ENCODE results near the gene ORAI1. TPM values are rescaled to one million over a fixed set of nuclear protein-coding genes. Genes with fewer than 3 reads are reported as not detected.

ORAI1 gene
- total and polyA plus RNA-seq, 4 donors, result 15.2 to 33.7 (median 24.8) TPM

DNA sequence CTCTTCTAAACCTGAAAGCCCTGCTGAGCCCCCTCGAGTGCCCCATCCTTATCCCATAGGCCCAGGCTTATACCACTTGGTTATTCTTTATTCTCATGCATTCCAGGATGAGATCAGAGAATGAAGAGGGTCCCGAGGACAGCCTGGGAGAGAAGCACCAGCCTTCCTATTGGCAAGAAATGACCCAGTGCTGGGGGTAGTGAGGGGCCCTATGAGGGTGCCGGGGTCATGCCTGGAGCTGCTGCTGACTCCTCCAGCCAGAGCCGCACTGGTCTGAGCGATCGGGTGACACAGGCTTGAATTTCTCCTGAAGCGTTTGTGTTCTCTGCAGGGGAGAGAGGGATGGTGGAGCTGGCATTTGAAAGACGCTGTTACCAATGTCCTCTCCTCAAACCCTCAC lies 25.0 kb downstream of the ORAI1 start:
- H3K9ac ChIP-seq (ENCODE audit: insufficient read depth in 1 of 2, low read length in 2 of 2), result no peak overlapping the region
- 87 to 91% methylated on average over 8 of the region's 8 CpGs for WGBS, 2 donors
- TF ChIP-seq, protein P1, sequence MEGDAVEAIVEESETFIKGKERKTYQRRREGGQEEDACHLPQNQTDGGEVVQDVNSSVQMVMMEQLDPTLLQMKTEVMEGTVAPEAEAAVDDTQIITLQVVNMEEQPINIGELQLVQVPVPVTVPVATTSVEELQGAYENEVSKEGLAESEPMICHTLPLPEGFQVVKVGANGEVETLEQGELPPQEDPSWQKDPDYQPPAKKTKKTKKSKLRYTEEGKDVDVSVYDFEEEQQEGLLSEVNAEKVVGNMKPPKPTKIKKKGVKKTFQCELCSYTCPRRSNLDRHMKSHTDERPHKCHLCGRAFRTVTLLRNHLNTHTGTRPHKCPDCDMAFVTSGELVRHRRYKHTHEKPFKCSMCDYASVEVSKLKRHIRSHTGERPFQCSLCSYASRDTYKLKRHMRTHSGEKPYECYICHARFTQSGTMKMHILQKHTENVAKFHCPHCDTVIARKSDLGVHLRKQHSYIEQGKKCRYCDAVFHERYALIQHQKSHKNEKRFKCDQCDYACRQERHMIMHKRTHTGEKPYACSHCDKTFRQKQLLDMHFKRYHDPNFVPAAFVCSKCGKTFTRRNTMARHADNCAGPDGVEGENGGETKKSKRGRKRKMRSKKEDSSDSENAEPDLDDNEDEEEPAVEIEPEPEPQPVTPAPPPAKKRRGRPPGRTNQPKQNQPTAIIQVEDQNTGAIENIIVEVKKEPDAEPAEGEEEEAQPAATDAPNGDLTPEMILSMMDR (IDR thresholded peaks at IDR 0.05; ENCODE audit: control extremely low read depth, extremely low read depth), result no peak
- DNase-seq (no peak), ATAC-seq (ENCODE audit: insufficient read depth, low FRiP score) (no peak)
- no peaks in the 10 kb centered on the region for H3K36me3 ChIP-seq (ENCODE audit: control insufficient read depth in 4 of 4, insufficient read depth in 4 of 4, low read length in 4 of 4)
- no peaks in the 10 kb centered on the region for H3K9me3 ChIP-seq (ENCODE audit: control insufficient read depth in 4 of 4, insufficient read depth in 3 of 4, low read length in 3 of 4)
- no peak overlapping the region for H3K4me3 ChIP-seq
- no peaks in the 10 kb centered on the region for H3K27me3 ChIP-seq (ENCODE audit: control insufficient read depth in 3 of 3, insufficient read depth in 3 of 3, low read length in 2 of 3)
- no peaks in the 10 kb centered on the region for H3K4me1 ChIP-seq (ENCODE audit: control insufficient read depth in 5 of 5, insufficient read depth in 5 of 5, low read length in 5 of 5)
- H3K27ac ChIP-seq (ENCODE audit: low read depth in 1 of 2, low read length in 1 of 2), result no peak overlapping the region

DNA sequence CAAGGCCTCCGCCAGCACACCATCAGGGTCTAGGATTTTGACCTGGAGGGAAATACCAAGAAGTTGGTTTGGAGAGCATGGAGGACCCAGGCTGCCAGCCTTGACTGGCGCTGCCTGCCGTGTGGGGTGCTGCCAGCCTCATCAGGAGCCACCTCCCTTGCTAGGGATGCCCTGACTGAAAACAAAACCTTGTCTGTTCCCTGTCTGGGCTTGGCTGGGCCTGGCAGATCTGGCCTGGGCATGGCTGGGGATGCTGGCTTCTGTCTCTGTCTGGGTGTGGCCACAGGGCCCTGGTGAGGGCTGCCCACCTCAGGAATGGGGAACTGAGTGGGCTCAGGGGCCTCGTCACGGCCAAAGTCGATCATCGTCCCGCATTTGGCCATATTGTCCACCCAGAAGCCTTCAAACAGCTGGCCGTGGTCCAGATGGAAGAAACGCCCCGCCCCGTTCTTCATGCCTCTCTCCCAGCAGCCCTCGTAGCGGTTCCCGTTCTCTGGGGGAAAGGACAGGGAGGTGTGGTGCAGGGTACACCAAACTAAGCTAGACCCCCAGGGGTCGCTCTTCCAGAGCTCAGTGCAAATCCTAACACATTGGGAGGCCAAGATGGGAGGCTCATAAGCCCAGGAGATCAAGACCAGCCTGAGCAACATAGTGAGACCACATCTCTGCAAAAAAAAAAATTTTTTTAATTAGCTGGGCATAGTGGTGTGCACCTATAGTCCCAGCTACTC lies 26.6 kb downstream of the ORAI1 start:
- WGBS, 2 donors, result 80 to 82% methylated on average over 16 of the region's 16 CpGs
- DNase-seq (no peak), ATAC-seq (ENCODE audit: insufficient read depth, low FRiP score) (no peak)

GRCh38 chr12:121653999-121654398 lies 27.7 kb downstream of the ORAI1 start:
- 69 to 72% methylated on average over 18 of the region's 18 CpGs for WGBS, 2 donors
- Histone ChIP-seq H3K27ac (ENCODE audit: low read depth in 1 of 2, low read length in 1 of 2) (no peak overlapping the region), H3K27me3 (ENCODE audit: control insufficient read depth in 3 of 3, insufficient read depth in 3 of 3, low read length in 2 of 3) (no peaks in the 10 kb centered on the region), H3K4me3 (no peak overlapping the region), H3K36me3 (ENCODE audit: control insufficient read depth in 4 of 4, insufficient read depth in 4 of 4, low read length in 4 of 4) (no peaks in the 10 kb centered on the region), H3K9me3 (ENCODE audit: control insufficient read depth in 4 of 4, insufficient read depth in 3 of 4, low read length in 3 of 4) (no peaks in the 10 kb centered on the region), H3K9ac (ENCODE audit: insufficient read depth in 1 of 2, low read length in 2 of 2) (no peak overlapping the region), H3K4me1 (ENCODE audit: control insufficient read depth in 5 of 5, insufficient read depth in 5 of 5, low read length in 5 of 5) (peaks cover 0 to 5% (median 0%) of the 10 kb centered on the region in 5 donors)
- ATAC-seq (ENCODE audit: insufficient read depth, low FRiP score) (no peak), DNase-seq (no peak)
- TF ChIP-seq, protein P1 (IDR thresholded peaks at IDR 0.05; ENCODE audit: control extremely low read depth, extremely low read depth), result no peak

More for the DNA sequence above, 26.6 kb downstream of the ORAI1 start:
- H3K36me3 ChIP-seq (ENCODE audit: control insufficient read depth in 4 of 4, insufficient read depth in 4 of 4, low read length in 4 of 4), result no peaks in the 10 kb centered on the region
- no peak overlapping the region for H3K9ac ChIP-seq (ENCODE audit: insufficient read depth in 1 of 2, low read length in 2 of 2)
- H3K27me3 ChIP-seq (ENCODE audit: control insufficient read depth in 3 of 3, insufficient read depth in 3 of 3, low read length in 2 of 3), result no peaks in the 10 kb centered on the region
- H3K4me1 ChIP-seq (ENCODE audit: control insufficient read depth in 5 of 5, insufficient read depth in 5 of 5, low read length in 5 of 5), result no peaks in the 10 kb centered on the region
- H3K27ac ChIP-seq (ENCODE audit: low read depth in 1 of 2, low read length in 1 of 2), result no peak overlapping the region
- H3K4me3 ChIP-seq, result no peak overlapping the region
- H3K9me3 ChIP-seq (ENCODE audit: control insufficient read depth in 4 of 4, insufficient read depth in 3 of 4, low read length in 3 of 4), result no peaks in the 10 kb centered on the region
- TF ChIP-seq, protein P1 (IDR thresholded peaks at IDR 0.05; ENCODE audit: control extremely low read depth, extremely low read depth), result no peak

All from lung (tissue), 12 donors.